GM12878 (cell line): ENCODE results near the gene PTPN2. TPM values are rescaled to one million over a fixed set of nuclear protein-coding genes. Genes with fewer than 3 reads are reported as not detected.
A peak's percentile ranks its signal among the peaks of the same experiment; 100 is the strongest.

Experiments used
- ATAC-seq: fragments of 200-7000 bp; cut with Tn5 transposase; 3 replicates; pipeline ENCODE4 v1.9.1; 2020; ENCODE audit warnings: mild to moderate bottlenecking, moderate library complexity
- BruUV-seq: library from RNA; stranded (reverse); fragments of 400-500 nt; replicated peaks from 2 replicates; lab custom pipeline; 2021; lab: Mats Ljungman, UMichigan
- CTCF ChIA-PET: fragments of 300-600 bp; sonication (Branson Sonifier 250); formaldehyde crosslinking; extraction: SDS; loops from one replicate; lab custom pipeline; 2021; ENCODE audit warnings: inconsistent platforms; lab: Yijun Ruan, JAX
- POLR2A ChIA-PET: fragments of 350-600 bp; formaldehyde crosslinking; extraction: SDS; loops from one replicate; lab custom pipeline; 2021; ENCODE audit warnings: inconsistent platforms; lab: Charles Lee
- RAD21 ChIA-PET: fragments of 300-600 bp; sonication (Branson Sonifier 250); formaldehyde crosslinking; loops from one replicate; lab custom pipeline; 2023; ENCODE audit warnings: antibody characterized with exemption; ENCODE audit not compliant: unreplicated experiment; lab: Charles Lee
- SMC1A ChIA-PET: fragments of 300-600 bp; sonication (Branson Sonifier 250); formaldehyde crosslinking; loops from one replicate; lab custom pipeline; 2023; ENCODE audit not compliant: unreplicated experiment, uncharacterized antibody; lab: Charles Lee
- DNase-seq: peaks from one replicate; pipeline ENCODE4 v3.0.0-alpha.2; 2011; ENCODE audit warnings: low read depth, low spot score
- FAIRE-seq: peaks from 3 replicates; lab custom pipeline; 2011; peaks lifted over from hg19 to GRCh38; lab: Jason Lieb, UNC
- H2AFZ ChIP-seq: 2 replicates; pipeline ENCODE4 v1.6.0; 2011; ENCODE audit warnings: low read depth, low read length, control low read depth; ENCODE audit not compliant: control insufficient read depth
- H3K27ac ChIP-seq: 2 replicates; pipeline ENCODE4 v1.5.1; 2011; ENCODE audit warnings: control low read depth; ENCODE audit not compliant: control insufficient read depth, insufficient read depth
- H3K27me3 ChIP-seq, 2 experiments: replicated peaks in 1 of 2; 2 replicates each; pipeline versions ENCODE4 v1.6.0 to v1.6.1; 2011; ENCODE audit warnings: low read length in 1 of 2; ENCODE audit not compliant: control insufficient read depth in 2 of 2, insufficient read depth in 2 of 2
- H3K36me3 ChIP-seq, 2 experiments: 2 replicates each; pipeline ENCODE4 v1.5.1; 2011; ENCODE audit warnings: low read length in 1 of 2; ENCODE audit not compliant: control insufficient read depth in 2 of 2, insufficient read depth in 2 of 2
- H3K4me1 ChIP-seq: 2 replicates; pipeline ENCODE4 v1.6.1; 2011; ENCODE audit warnings: mild to moderate bottlenecking, low read length, moderate library complexity, mixed read lengths; ENCODE audit not compliant: control insufficient read depth, insufficient read depth
- H3K4me2 ChIP-seq: 2 replicates; pipeline ENCODE4 v1.6.0; 2011; ENCODE audit warnings: control low read depth; ENCODE audit not compliant: control insufficient read depth, insufficient read depth
- H3K4me3 ChIP-seq: fragments of 200-600 bp; sonication (generic); 2 replicates; pipeline ENCODE4 v1.5.1; 2016
- H3K79me2 ChIP-seq: 2 replicates; pipeline ENCODE4 v1.6.0; 2011; ENCODE audit warnings: low read length; ENCODE audit not compliant: control insufficient read depth, insufficient read depth
- H3K9ac ChIP-seq: 2 replicates; pipeline ENCODE4 v1.8.0; 2011; ENCODE audit warnings: low read length, control low read depth, mixed read lengths; ENCODE audit not compliant: control insufficient read depth, insufficient read depth
- H3K9me3 ChIP-seq: replicated peaks from 3 replicates; pipeline ENCODE4 v1.5.1; 2011; ENCODE audit warnings: mild to moderate bottlenecking, low read length; ENCODE audit not compliant: control insufficient read depth, insufficient read depth
- H4K20me1 ChIP-seq: 2 replicates; pipeline ENCODE4 v1.6.0; 2011; ENCODE audit not compliant: control insufficient read depth, insufficient read depth
- BHLHE40 ChIP-seq, 2 experiments: fragments of 450-650 bp in 1 of 2; IDR thresholded peaks; 2 replicates each; pipeline ENCODE4 v1.6.1; 2011 to 2017; ENCODE audit warnings: low read depth in 2 of 2, borderline replicate concordance in 1 of 2, improper control_type of control experiment in 1 of 2, low read length in 1 of 2, mild to moderate bottlenecking in 1 of 2
- CHD2 ChIP-seq: IDR thresholded peaks from 2 replicates; pipeline ENCODE4 v1.6.1; 2011; ENCODE audit warnings: low read depth, low read length, improper control_type of control experiment, borderline replicate concordance
- CTCF ChIP-seq, 3 experiments: IDR thresholded peaks in 2 of 3; conservative IDR thresholded peaks in 1 of 3; 2 replicates each; pipeline ENCODE4 v1.5.1; 2011; ENCODE audit warnings: low read depth in 3 of 3, low read length in 3 of 3, mild to moderate bottlenecking in 3 of 3, control low read depth in 2 of 3, moderate library complexity in 2 of 3, inconsistent platforms in 1 of 3, mixed read lengths in 1 of 3; ENCODE audit not compliant: control insufficient read depth in 2 of 3, insufficient read depth in 1 of 3; ENCODE audit errors: extremely low read depth in 1 of 3
- EZH2 ChIP-seq: IDR thresholded peaks from 2 replicates; pipeline ENCODE4 v1.6.1; 2012; ENCODE audit warnings: low read depth, mild to moderate bottlenecking, control low read depth, inconsistent platforms, low read length, borderline replicate concordance; ENCODE audit not compliant: control insufficient read depth
- NR2C1 ChIP-seq: fragments of 450-650 bp; IDR thresholded peaks from 2 replicates; pipeline ENCODE4 v1.6.1; 2017; ENCODE audit warnings: antibody characterized with exemption, mild to moderate bottlenecking, moderate library complexity
- NR2F1 ChIP-seq: fragments of 450-650 bp; conservative IDR thresholded peaks from 2 replicates; pipeline ENCODE4 v1.6.1; 2017; ENCODE audit warnings: mild to moderate bottlenecking
- POLR2A ChIP-seq: IDR thresholded peaks from 2 replicates; pipeline ENCODE4 v1.6.1; 2011; ENCODE audit warnings: low read depth, mild to moderate bottlenecking, low read length
- RAD21 ChIP-seq: IDR thresholded peaks from 2 replicates; pipeline ENCODE4 v1.6.1; 2011; ENCODE audit warnings: mild to moderate bottlenecking, low read depth, low read length, moderate library complexity; ENCODE audit not compliant: insufficient read depth
- RFX5 ChIP-seq: IDR thresholded peaks from 2 replicates; pipeline ENCODE4 v1.6.1; 2011; ENCODE audit warnings: low read depth, low read length, improper control_type of control experiment
- SMAD1 ChIP-seq: fragments of 450-650 bp; IDR thresholded peaks from 2 replicates; pipeline ENCODE4 v1.6.1; 2018; ENCODE audit warnings: mild to moderate bottlenecking, low read depth; ENCODE audit not compliant: partially characterized antibody
- SMC3 ChIP-seq: IDR thresholded peaks from 2 replicates; pipeline ENCODE4 v1.6.1; 2011; ENCODE audit warnings: low read length, improper control_type of control experiment, borderline replicate concordance
- SP1 ChIP-seq: IDR thresholded peaks from one replicate; pipeline ENCODE4 v1.6.1; 2011; ENCODE audit warnings: low read depth, low read length
- ZNF384 ChIP-seq: IDR thresholded peaks from 2 replicates; pipeline ENCODE4 v1.6.1; 2012; ENCODE audit warnings: low read depth, mild to moderate bottlenecking, low read length, improper control_type of control experiment, borderline replicate concordance
- WGBS: methylation state at CpG from one replicate; pipeline ENCODE4 v1.1.6; 2016; ENCODE audit warnings: low lambda C conversion rate; ENCODE audit not compliant: insufficient replicate concordance, insufficient coverage; ENCODE audit errors: missing lambda C conversion rate; 5-methylcytosine and 5-hydroxymethylcytosine counted together
- in situ Hi-C: fragments of 300-500 bp; cut with MboI; formaldehyde crosslinking; loops from 9 replicates; pipeline ENCODE4 v1.14.3; 2018; ENCODE audit warnings: mixed read lengths
- intact Hi-C: fragments of 100-400 bp; cut with micrococcal nuclease; formaldehyde crosslinking; loops from one replicate; pipeline ENCODE4 v1.14.2; 2022; ENCODE audit not compliant: unreplicated experiment
- polyA plus RNA-seq, 11 experiments: library from polyadenylated mRNA; depleted of rRNA in 4 of 11; unstranded in 6 of 11; stranded (reverse) in 5 of 11; fragments of >200 nt; fragmentation: Nextera tagmentation in 4 of 11; fragmentation: Illumina TruSeq in 1 of 11; extraction: Ambion mirVana in 4 of 11; extraction: Trizol in 1 of 11; gene quantifications; 1 replicate in 1 of 11; 2 replicates in 10 of 11; pipeline versions ENCODE4 v1.2.1 to v1.2.3, GENCODE V29; 2011 to 2016; ENCODE audit warnings: inconsistent platforms in 2 of 11, missing spikeins in 2 of 11, low read depth in 1 of 11
- total RNA-seq, 4 experiments: library from RNA; depleted of rRNA in 3 of 4; stranded (reverse); fragments of >200 nt in 3 of 4; fragmentation: Illumina TruSeq in 1 of 4; extraction: Trizol in 1 of 4; gene quantifications; 2 replicates each; pipeline versions ENCODE4 v1.2.1 to v1.2.3, GENCODE V29; 2013 to 2021

Gene PTPN2
- total and polyA plus RNA-seq, 10 of the 15 experiments (the other 5 are each of a cell fraction or from before 2014, with no cell fraction given), result 46.5 to 86.7 (median 64.6) TPM

- no peaks in the 10 kb centered on the region for H4K20me1 ChIP-seq
- FAIRE-seq, result no peak
- TF ChIP-seq SP1, result no peak
- TF ChIP-seq, all 136 proteins: peak for 0
- in situ Hi-C loops (no loop called here), intact Hi-C loops (loop anchor here (2.0 kb wide), 1 partner anchor 150 kb away; no protein-coding TSS in a partner anchor)
- ChIA-PET CTCF (interaction anchor here (0.8 to 7.3 kb wide), 16 partner anchors 15 to 414 kb away, joined by 3 to 80 read pairs (median 4); no protein-coding TSS in a partner anchor), POLR2A (interaction anchor here (0.9 kb wide), 1 partner anchor 138 kb away, joined by 3 read pairs; no protein-coding TSS in a partner anchor), RAD21 (interaction anchor here (0.6 to 5.0 kb wide), 11 partner anchors 58 to 414 kb away, joined by 3 to 17 read pairs (median 4); no protein-coding TSS in a partner anchor), SMC1A (interaction anchor here (0.6 to 5.5 kb wide), 15 partner anchors 13 to 414 kb away, joined by 3 to 46 read pairs (median 5); no protein-coding TSS in a partner anchor)
- 57% methylated on average over 7 of the region's 7 CpGs for WGBS
- H3K79me2 ChIP-seq, result no peaks in the 10 kb centered on the region
- no peak overlapping the region for H3K9ac ChIP-seq
- H3K4me3 ChIP-seq, result no peak overlapping the region
- DNase-seq, result no peak
- H3K9me3 ChIP-seq, result no peaks in the 10 kb centered on the region
- H3K27ac ChIP-seq, result no peak overlapping the region
- peaks cover 6% of the 10 kb centered on the region for H3K4me1 ChIP-seq
- H2AFZ ChIP-seq, result no peak overlapping the region
- no peak overlapping the region for H3K4me2 ChIP-seq
- no peaks in the 10 kb centered on the region for H3K36me3 ChIP-seq
- ATAC-seq, result no peak
- BruUV-seq, result no TSS peak
- H3K27me3 ChIP-seq, result no peaks in the 10 kb centered on the region
These were observed 138.8 kb downstream of the PTPN2 start for GRCh38 chr18:12745095-12745795.

GRCh38 chr18:12744103-12744502 lies 139.9 kb downstream of the PTPN2 start:
- intact Hi-C loops (loop anchor here (1.0 to 5.0 kb wide), 3 partner anchors 151 to 413 kb away; no protein-coding TSS in a partner anchor), in situ Hi-C loops (no loop called here)
- no peaks in the 10 kb centered on the region for H3K27me3 ChIP-seq
- ChIA-PET RAD21 (interaction anchor here (0.8 to 5.0 kb wide), 7 partner anchors 19 to 415 kb away, joined by 3 to 17 read pairs (median 6); no protein-coding TSS in a partner anchor), SMC1A (interaction anchor here (0.9 to 5.5 kb wide), 13 partner anchors 8 to 415 kb away, joined by 3 to 46 read pairs (median 5); partner anchors contain the start of gene PTPN2), CTCF (interaction anchor here (0.6 to 7.3 kb wide), 20 partner anchors 9 to 415 kb away, joined by 3 to 80 read pairs (median 4); partner anchors contain the start of gene PTPN2), POLR2A (interaction anchor here (1.3 kb wide), 1 partner anchor 147 kb away, joined by 4 read pairs; no protein-coding TSS in a partner anchor)
- no peak overlapping the region for H3K4me3 ChIP-seq
- no peak for DNase-seq
- no peak overlapping the region for H3K27ac ChIP-seq
- no peak overlapping the region for H3K4me2 ChIP-seq
- no peaks in the 10 kb centered on the region for H4K20me1 ChIP-seq
- H3K9me3 ChIP-seq, result no peaks in the 10 kb centered on the region
- no peaks in the 10 kb centered on the region for H3K4me1 ChIP-seq
- H3K79me2 ChIP-seq, result no peaks in the 10 kb centered on the region
- no peaks in the 10 kb centered on the region for H3K36me3 ChIP-seq
- peak; percentile 25 to 62 (median 53); a peak in 5 of 6 replicates for TF ChIP-seq CTCF (IDR thresholded peaks at IDR 0.05 in 2 of 3, conservative IDR thresholded peaks at IDR 0.05 in 1 of 3; ENCODE audit: control insufficient read depth in 2 of 3, extremely low read depth in 1 of 3, insufficient read depth in 1 of 3, low read depth in 3 of 3, low read length in 3 of 3)
- TF ChIP-seq CHD2, result no peak
- no peak for TF ChIP-seq RFX5
- TF ChIP-seq BHLHE40 (IDR thresholded peaks at IDR 0.05; ENCODE audit: borderline replicate concordance in 1 of 2, low read depth in 2 of 2, low read length in 1 of 2), result no peak
- TF ChIP-seq NR2F1, result no peak
- no peak for TF ChIP-seq POLR2A
- TF ChIP-seq SMAD1, result no peak
- TF ChIP-seq EZH2, result no peak
- TF ChIP-seq SMC3, result peak; percentile 74; the same call in 1 of the 2 replicates
- TF ChIP-seq NR2C1, result no peak
- no peak for TF ChIP-seq ZNF384
- TF ChIP-seq RAD21, result peak; percentile 87
- no TSS peak for BruUV-seq
- peak; percentile 77 for ATAC-seq
- no peak overlapping the region for H3K9ac ChIP-seq
- H2AFZ ChIP-seq, result no peak overlapping the region
- WGBS, result 0% methylated on average over 2 of the region's 2 CpGs
- FAIRE-seq, result peak; percentile 70
